Left renal cortex interstitium (tissue), 4 donors: ENCODE results near the gene PMF1. TPM values are rescaled to one million over a fixed set of nuclear protein-coding genes. Genes with fewer than 3 reads are reported as not detected.
A peak's percentile ranks its signal among the peaks of the same experiment; 100 is the strongest.
"Not testable (repeated sequence)": the region's sequence is repeated elsewhere in the genome, so short reads cannot be mapped to it uniquely, and the experiment has no call there.

Experiments used
- DNase-seq, 4 donors: peaks; one replicate each; pipeline ENCODE4 v3.0.0-alpha.2; 2013; ENCODE audit warnings: low read depth in 4 of 4, low spot score in 2 of 4, missing footprints in 1 of 4
- polyA plus RNA-seq, 4 donors: library from polyadenylated mRNA; unstranded; fragments of 120-200 nt; gene quantifications; one replicate each; pipeline ENCODE4 v1.2.1, GENCODE V29; 2013; ENCODE audit not compliant: insufficient read length in 4 of 4

PMF1 gene, protein sequence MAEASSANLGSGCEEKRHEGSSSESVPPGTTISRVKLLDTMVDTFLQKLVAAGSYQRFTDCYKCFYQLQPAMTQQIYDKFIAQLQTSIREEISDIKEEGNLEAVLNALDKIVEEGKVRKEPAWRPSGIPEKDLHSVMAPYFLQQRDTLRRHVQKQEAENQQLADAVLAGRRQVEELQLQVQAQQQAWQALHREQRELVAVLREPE
- 100 to 1,000 TPM in 2 of 4 donors, 10 to 100 TPM in 2; 78.4 to 103 (median 97.6) TPM for polyA plus RNA-seq

DNA sequence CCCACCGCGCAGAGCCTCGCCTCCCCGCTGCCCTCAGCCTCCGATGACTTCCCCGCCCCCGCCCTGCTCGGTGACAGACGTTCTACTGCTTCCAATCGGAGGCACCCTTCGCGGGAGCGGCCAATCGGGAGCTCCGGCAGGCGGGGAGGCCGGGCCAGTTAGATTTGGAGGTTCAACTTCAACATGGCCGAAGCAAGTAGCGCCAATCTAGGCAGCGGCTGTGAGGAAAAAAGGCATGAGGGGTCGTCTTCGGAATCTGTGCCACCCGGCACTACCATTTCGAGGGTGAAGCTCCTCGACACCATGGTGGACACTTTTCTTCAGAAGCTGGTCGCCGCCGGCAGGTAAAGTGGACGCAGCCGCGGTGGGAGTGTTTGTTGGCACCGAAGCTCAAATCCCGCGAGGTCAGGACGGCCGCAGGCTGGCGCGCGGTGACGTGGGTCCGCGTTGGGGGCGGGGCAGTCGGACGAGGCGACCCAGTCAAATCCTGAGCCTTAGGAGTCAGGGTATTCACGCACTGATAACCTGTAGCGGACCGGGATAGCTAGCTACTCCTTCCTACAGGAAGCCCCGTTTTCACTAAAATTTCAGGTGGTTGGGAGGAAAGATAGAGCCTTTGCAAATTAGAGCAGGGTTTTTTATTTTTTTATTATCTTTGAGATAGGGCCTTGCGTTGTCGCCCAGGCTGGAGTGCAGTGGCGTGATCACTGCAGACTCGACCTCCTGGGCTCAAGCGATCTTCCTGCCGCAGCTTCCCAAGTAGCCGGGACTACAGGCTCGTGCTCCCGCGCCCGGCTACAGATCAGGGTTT lies at the start of gene PMF1:
TSS of gene PMF1 (plus strand) at position 175 of the 811 bp plus-strand sequence. CDS start at position 184, 9 bp downstream.
- peak; percentile 95 to 97 (median 96) for DNase-seq

GRCh38 chr1:156163712-156164111 lies 49.1 kb upstream of the PMF1 start:
- no peak for DNase-seq

DNA sequence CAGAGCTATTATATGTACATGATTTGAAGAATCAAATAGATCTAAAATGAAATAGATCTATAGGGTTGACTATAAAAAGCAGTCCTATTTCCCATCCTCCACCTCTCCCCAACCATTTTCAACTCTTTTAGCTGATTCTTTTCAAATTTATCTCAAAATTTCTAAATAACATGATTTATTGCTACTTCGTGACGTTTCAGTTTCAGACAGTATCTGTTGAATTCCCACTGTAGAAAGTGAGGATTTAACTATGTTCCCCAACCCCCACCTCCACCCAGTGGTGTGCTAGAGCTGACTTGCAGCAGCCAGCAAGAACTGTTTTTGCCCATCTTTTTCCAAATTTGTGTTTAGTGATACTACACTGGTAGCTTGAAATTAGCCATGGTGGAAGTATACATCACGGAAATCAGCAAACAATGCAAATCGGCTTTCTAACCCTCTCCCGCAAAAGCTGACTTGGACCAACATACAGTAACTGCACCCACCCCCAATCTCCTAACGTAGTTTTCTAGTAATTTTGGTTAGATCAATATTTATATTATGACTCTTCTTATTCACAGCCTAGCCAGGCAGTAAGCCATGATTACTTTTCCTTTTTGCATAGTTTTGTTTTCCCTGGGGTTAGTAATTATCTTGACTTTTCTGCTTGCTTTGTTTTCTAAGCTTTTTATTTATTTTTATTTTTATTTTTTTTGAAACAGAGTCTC lies 48.5 kb upstream of the PMF1 start:
- DNase-seq = no peak

- no peak for DNase-seq
Observed at GRCh38 chr1:156165083-156165482, 47.7 kb upstream of the PMF1 start.

DNA sequence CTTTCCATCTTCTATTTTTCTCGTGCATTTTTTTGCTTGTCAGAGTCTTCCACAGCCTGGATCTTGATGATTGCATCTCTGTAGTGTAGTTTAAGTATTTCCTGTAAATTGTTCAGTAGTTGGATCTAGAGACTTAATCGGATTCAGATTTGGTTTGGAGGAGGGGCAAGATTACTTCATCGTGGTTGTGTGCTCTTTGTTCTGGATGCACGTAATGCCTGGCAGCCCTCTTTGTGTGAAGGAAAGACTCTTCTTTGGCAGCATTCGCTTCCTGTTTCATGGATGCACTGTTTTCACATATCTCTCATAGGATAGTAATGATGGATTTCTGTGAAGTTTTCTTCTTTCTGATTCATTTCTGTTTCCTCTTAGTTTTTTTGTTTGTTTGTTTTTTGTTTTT lies 45.3 kb upstream of the PMF1 start:
- DNase-seq = no peak

- no peak for DNase-seq
Observed at GRCh38 chr1:156172696-156173470, 39.9 kb upstream of the PMF1 start.

- no peak for DNase-seq
Observed at GRCh38 chr1:156176610-156177210, 36.1 kb upstream of the PMF1 start.

GRCh38 chr1:156177919-156178654 lies 34.7 kb upstream of the PMF1 start:
- DNase-seq = no peak

DNA sequence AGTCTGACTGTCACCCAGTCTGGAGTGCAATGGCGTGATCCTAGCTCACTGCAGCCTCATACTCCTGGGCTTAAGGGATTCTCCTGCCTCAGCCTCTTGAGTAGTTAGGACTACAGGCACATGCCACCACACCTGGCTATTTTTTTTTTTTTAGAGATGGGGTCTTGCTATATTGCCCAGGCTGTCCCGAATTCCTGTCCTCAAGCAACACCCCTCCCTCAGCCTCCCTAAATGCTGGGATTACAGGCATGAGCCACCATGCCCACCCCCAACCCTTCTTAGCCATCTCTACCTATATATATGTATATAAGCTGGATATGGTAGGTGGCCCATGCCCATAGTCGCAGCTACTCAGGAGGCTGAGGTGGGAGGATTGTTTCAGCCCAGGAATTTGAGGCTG lies 32.3 kb upstream of the PMF1 start:
- no peak for DNase-seq

DNA sequence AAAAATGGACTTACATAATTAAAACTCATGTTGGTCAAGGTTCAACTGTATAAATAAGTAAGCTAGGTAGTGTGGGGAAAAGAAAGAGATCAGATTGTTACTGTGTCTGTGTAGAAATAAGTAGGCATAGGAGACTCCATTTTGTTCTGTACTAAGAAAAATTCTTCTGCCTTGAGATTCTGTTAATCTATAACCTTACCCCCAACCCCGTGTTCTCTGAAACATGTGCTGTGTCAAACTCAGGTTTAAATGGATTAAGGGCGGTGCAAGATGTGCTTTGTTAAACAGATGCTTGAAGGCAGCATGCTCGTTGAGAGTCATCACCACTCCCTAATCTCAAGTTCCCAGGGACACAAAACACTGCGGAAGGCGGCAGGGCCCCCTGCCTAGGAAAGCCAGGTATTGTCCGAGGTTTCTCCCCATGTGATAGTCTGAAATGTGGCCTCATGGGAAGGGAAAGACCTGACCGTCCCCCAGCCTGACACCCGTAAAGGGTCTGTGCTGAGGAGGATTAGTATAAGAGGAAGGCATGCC lies 31.3 kb upstream of the PMF1 start:
- DNase-seq = not testable (repeated sequence)

DNA sequence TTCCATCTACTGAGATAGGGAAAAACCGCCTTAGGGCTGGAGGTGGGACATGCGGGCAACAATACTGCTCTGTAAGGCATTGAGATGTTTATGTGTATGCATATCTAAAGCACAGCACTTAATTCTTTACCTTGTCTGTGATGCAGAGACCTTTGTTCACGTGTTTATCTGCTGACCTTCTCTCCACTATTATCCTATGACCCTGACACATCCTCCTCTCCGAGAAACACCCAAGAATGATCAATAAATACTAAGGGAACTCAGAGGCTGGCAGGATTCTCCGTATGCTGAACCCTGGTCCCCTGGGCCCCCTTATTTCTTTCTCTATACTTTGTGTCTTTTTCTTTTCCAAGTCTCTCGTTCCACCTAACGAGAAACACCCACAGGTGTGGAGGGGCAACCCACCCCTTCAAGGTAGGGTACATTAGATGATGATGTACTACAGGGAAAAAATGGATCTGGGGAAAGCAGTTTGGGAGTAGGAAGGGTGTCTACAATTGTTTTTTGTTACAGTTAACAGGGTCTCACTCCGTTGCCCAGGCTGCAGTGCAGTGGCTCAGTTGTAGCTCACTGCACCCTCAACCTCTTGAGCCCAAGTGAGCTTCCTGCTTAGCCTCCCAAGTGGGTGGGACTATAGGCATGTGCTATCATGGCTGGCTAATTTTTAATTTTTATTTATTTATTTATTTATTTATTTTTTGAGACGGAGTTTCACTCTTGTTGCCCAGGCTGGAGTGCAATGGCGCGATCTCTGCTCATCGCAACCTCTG lies 30.6 kb upstream of the PMF1 start:
- not testable (repeated sequence) for DNase-seq

DNA sequence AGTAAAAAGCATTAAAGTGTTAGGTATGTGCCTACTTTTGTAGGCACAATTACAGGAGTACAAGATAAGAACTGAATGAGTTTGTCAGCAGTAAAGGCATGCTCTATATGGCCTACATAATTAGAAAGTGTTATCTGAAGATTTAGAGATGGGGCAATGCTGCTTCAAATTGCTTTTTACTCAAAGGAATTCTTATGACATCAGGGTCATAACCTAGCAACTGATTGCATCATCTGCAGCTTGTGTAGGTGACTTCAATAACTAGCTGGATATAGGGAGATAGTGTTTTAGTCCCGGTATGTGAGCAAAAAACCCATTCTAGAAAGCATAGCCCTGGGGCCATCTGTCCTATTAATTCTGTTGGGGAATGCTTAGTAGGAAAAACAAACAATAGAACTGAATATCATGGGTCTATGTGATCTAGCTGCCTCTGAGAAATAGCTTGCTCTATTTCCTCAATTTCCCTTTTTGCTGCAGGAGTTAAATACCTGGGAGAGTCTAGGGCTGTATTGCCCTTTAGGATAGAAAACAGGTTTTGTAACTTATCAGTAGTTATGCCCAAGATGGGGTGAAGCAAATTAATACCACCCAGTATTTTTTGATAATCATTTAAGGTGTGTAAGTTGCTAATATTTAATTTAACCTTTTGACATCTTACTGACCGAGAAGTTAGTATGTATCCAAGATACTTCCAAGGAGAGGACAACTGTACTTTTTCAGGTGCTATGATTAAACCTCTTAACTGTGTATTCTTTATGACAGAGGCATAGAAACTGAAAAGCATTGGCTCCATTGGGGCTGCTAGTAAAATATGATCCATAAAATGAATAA lies 26.2 kb upstream of the PMF1 start:
- DNase-seq = not testable (repeated sequence)

DNA sequence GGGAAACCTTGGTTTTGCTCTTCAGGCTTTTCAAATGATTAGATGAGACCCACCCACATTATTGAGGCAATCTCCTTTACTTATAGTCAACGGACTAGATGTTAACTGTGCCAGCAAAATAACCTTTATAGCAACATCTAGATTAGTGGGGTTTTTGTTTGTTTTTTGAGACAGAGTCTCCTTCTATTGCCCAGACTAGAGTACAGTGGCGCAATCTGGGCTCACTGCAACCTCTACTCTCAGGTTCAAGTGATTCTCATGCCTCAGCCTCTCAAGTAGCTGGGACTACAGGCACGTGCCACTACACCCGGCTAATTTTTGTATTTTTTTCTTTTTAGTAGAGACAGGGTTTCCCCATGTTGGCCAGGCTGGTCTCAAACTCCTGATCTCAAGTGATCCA lies 22.5 kb upstream of the PMF1 start:
- not testable (repeated sequence) for DNase-seq

- no peak for DNase-seq
Observed at GRCh38 chr1:156191292-156191964, 21.4 kb upstream of the PMF1 start.

DNA sequence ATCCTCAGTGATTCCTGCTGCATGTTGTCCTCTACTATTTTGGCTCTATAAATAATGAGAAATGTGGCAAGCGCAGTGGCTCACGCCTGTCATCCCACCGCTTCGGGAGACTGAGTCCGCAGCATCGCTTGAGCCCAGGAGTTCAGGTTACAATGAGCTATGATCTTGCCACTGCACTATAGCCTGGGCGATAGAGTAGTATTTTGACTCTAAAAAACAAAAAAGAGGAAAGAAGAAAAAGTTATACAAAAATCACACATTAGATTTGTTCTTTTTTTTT lies 19.7 kb upstream of the PMF1 start:
- DNase-seq = no peak

GRCh38 chr1:156193488-156194299 lies 19.1 kb upstream of the PMF1 start, which contains the start of gene SLC25A44:
Gene SLC25A44 (plus strand): TSS chr1:156194104. CDS start chr1:156199848, 5,744 bp downstream.
- DNase-seq = peak; percentile 96 to 99 (median 98)
